HG03469 (cell line): ENCODE results near the gene WNK2.

Source experiments
- ATAC-seq: cut with Tn5 transposase; IDR thresholded peaks from one replicate; pipeline ENCODE4 v1.9.1; 2021; ENCODE audit warnings: mild to moderate bottlenecking, moderate library complexity, moderate number of reproducible peaks; ENCODE audit not compliant: unreplicated experiment

The WNK2 gene

GRCh38 chr9:93212409-93212808 is 28.5 kb downstream of the WNK2 start:
- ATAC-seq, result no peak

- no peak for ATAC-seq
Measured at GRCh38 chr9:93216073-93216365, 32.1 kb downstream of the WNK2 start.

GRCh38 chr9:93217706-93218105 is 33.8 kb downstream of the WNK2 start:
- ATAC-seq, result no peak

DNA sequence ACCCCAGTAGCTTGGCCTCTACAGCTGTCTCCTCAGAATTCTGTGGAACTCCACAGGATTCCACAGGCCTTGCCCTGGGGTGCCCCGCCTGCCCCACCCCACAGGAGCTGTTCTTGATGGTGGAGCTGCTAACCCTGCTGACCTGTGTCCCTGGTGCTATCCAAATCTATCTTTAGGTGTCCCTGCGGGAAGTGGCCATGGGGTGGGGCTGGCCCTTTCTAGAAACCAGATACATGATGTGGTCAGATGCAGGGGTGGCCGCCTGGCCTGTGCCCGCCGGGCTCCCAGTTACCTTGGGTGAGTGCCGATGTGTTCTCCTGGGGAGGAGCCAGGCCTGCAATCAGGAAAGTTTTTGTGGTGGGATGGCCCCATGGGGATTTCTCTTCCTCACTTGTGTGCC is 34.2 kb downstream of the WNK2 start:
- ATAC-seq, result no peak

GRCh38 chr9:93218671-93219420 is 34.9 kb downstream of the WNK2 start:
- no peak for ATAC-seq

- no peak for ATAC-seq
Measured at GRCh38 chr9:93219692-93220091, 35.8 kb downstream of the WNK2 start.

- ATAC-seq, result no peak
Measured at GRCh38 chr9:93220627-93221026, 36.7 kb downstream of the WNK2 start.

DNA sequence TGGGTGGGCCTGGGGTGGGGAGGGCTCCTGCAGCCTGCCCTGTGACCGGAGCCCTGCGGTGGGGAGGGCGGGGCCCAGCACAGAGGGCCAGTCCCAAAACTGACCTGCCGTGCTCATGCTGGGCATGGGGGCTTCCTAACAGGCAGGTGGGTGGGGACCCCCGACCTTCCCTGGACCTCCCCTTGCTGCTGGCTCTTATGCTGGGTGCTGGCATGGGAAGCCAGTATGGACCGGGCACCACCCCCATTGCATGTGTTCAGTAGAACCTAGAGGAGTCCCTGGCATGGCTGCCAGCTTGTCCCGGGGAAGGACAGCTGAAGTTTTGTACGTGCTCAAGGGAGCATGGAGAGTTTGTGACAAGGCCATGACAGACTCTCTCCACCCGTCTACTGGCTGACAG is 37.1 kb downstream of the WNK2 start:
- ATAC-seq, result no peak

DNA sequence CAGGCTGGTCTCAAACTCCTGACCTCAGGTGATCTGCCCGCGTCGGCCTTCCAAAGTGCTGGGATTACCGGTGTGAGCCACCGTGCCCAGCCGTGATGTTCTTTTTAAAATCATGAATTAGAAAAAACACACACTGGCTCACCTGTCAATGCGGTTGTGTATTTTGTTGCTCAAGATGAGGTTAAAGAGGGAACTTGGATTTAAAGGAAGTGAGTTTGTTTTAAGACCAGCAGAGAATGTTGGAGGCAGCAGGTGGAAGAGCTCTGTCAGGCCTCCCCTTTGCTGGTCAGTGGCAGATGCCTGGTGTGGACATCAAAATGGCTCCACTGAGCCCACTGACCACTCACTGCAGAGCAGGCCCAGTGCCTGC is 38.9 kb downstream of the WNK2 start:
- no peak for ATAC-seq

GRCh38 chr9:93223260-93224180 is 39.6 kb downstream of the WNK2 start:
- no peak for ATAC-seq

- ATAC-seq, result no peak
Measured at GRCh38 chr9:93224591-93224990, 40.7 kb downstream of the WNK2 start.

DNA sequence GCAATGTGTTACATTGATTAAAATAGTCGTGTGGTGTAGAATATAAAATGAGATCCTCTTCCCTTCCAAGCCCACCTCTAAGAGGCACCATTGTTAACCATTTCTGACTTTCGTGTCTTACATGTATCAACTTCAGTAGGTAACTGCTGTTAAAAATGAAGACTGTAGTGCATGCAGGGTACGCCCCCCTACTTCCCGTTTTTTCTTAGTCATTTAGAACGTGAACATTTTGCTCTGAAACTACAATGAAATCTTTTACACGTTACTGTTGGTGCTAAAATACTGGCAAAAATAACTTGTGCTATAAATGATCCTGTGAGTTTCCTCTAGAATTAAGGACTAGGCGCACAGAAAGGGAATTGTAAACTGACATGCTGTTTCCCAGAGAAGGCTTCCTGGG is 41.5 kb downstream of the WNK2 start:
- ATAC-seq, result no peak

- ATAC-seq, result no peak
Measured at GRCh38 chr9:93225892-93226291, 42.0 kb downstream of the WNK2 start.

DNA sequence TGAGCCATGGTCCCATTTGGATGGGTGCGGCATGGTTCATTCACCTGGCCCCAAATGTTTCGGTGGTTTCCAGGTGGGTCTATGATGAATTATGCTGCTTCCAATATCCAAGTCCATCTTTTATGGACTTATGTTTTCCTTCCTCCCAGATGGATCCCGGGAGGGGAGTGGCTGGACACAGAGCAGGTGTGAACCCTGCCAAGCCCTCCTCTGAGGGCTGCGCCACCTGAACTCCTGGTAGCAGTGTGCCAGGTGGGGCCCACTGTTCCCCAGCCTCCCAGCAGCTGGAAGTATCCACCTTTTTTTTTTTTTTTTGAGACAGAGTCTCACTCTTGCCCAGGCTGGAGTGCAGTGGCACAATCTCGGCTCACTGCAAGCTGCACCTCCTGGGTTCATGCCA is 42.9 kb downstream of the WNK2 start:
- ATAC-seq, result no peak

GRCh38 chr9:93228030-93228429 is 44.1 kb downstream of the WNK2 start:
- ATAC-seq, result no peak

- no peak for ATAC-seq
Measured at GRCh38 chr9:93228453-93228852, 44.5 kb downstream of the WNK2 start.

GRCh38 chr9:93229636-93230035 is 45.7 kb downstream of the WNK2 start:
- no peak for ATAC-seq

DNA sequence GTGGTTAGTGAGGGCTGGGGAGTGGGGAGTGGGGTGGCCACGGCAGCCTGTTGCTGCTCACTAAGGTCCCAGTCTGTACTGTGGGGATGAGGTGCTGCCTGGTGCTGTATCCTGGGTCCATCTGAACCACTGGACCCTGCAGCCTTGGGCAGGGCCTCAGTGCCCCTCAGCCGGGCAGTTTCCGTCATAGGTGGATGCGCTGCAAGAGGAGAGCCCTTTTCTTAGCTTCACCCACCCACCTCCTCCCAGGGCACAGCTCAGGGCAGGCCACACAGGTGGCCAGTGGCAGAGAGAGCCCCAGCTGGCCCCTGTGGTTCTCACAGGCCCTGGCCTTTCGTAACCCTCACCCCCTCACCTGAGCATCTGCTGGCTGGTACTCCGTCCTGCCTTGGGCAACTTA is 46.2 kb downstream of the WNK2 start:
- no peak for ATAC-seq

DNA sequence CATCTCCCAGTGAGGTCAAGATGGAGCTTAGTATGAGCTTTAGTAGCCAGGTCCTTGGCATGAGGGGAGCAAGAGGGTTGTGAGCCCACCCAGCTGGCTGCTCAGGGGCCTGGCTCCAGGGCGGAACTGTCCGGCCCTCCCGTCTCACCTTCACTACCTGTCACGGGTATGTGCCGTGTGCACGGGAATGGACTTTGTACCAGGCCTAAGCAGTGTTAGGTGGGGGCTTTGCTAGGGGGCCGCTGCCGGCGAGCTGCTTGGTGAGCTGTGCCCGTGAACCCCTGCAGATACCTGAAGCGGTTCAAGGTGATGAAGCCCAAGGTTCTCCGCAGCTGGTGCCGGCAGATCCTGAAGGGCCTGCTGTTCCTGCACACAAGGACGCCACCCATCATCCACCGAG is 46.7 kb downstream of the WNK2 start:
- no peak for ATAC-seq

DNA sequence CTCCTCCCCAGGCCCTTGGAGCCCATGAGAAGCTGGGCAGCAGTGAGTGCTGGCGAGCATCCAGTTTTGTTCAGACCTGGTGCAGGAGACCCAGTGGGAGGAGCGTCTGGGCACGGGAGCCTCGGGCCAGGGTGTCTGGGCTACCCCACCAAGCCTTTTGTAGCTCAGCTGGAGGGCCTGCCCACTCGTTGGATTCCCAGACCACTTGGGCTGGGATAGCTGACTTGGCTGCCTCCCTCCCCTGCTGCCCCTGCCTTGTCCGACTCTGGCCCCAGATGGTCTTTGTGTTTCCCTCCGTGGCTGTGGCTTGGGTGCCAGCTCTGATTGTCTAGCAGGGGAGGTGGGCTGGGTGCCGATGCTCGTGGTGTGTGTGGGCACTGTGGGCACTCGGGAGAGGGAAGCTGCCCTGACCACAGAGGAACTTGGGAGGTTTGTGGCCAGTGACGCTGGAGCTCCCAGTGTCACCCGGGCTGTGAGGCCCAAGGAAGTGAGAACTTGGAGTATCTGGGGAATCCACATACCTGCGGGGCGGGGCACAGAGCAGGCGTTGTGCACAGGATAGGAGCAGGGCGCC is 47.3 kb downstream of the WNK2 start:
- ATAC-seq, result no peak

- no peak for ATAC-seq
Measured at GRCh38 chr9:93231716-93232115, 47.8 kb downstream of the WNK2 start.

- no peak for ATAC-seq
Measured at GRCh38 chr9:93232388-93232960, 48.5 kb downstream of the WNK2 start.
